ENCODE results near the gene GNB3. TPM values are rescaled to one million over a fixed set of nuclear protein-coding genes. Genes with fewer than 3 reads are reported as not detected.
"Not testable (repeated sequence)": the region's sequence is repeated elsewhere in the genome, so short reads cannot be mapped to it uniquely, and the experiment has no call there.

GNB3 gene
- total RNA-seq, 1 donor from 2014 or later: 16.6 TPM

GRCh38 chr12:6883252-6883651 is 42.5 kb downstream of the GNB3 start:
- TF ChIP-seq CTCF (IDR thresholded peaks at IDR 0.05; ENCODE audit: insufficient read depth, low read depth, low read length) (no peak), EZH2 (IDR thresholded peaks at IDR 0.05; ENCODE audit: insufficient read depth, low read length) (no peak)
- Mint-ChIP-seq H3K4me1 (ENCODE audit: low read depth, unreplicated experiment) (peaks cover 2% of the 10 kb centered on the region), H3K36me3 (ENCODE audit: low read depth, unreplicated experiment) (peaks cover 7% of the 10 kb centered on the region), H3K27ac (ENCODE audit: unreplicated experiment) (peak overlapping the region; percentile 18), H3K4me3 (ENCODE audit: unreplicated experiment) (no peak overlapping the region), H3K27me3 (ENCODE audit: low read depth, unreplicated experiment) (no peaks in the 10 kb centered on the region), H3K9me3 (ENCODE audit: unreplicated experiment) (no peaks in the 10 kb centered on the region)
- Histone ChIP-seq H3K27ac (ENCODE audit: low read depth, low read length) (no peak overlapping the region), H2AFZ (ENCODE audit: low read depth, low read length) (no peak overlapping the region), H3K36me3 (ENCODE audit: insufficient read depth, low read length) (no peaks in the 10 kb centered on the region), H3K27me3 (ENCODE audit: insufficient read depth, low read length) (no peaks in the 10 kb centered on the region), H3K79me2 (ENCODE audit: insufficient read depth, low read length) (no peaks in the 10 kb centered on the region), H3K4me2 (ENCODE audit: low read length) (no peak overlapping the region), H3K4me3 (ENCODE audit: insufficient read depth, low read depth, low read length) (no peak overlapping the region), H3K4me1 (ENCODE audit: insufficient read depth, low read length) (no peaks in the 10 kb centered on the region), H3K9ac (ENCODE audit: low read length) (no peak overlapping the region), H3K9me3 (ENCODE audit: insufficient read depth, low read depth, low read length) (no peaks in the 10 kb centered on the region), H4K20me1 (ENCODE audit: insufficient read depth, low read length) (no peaks in the 10 kb centered on the region)
- DNase-seq (ENCODE audit: low read depth) (no peak), FAIRE-seq (no peak)

DNA sequence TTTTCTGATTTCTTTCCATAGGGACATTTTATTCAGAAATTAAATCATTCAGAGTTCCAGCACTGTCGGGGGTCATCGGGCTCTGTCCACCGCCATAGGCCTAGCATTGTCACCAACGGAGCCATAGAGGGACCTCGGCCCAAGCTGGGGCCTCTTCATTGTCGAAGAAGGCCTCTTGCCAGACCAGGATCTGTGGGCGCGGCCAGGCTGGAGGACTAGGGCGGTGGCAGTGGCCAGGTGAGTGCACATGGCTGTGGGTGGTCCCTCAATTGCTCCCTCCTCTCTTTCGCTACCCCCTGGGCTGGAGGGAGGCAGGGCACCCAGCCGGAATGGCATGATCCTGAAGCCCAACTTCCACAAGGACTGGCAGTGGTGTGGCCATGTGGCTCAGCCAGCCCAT is 43.0 kb downstream of the GNB3 start:
- DNase-seq (ENCODE audit: low read depth) (no peak), FAIRE-seq (no peak)
- no peaks in the 10 kb centered on the region for H3K36me3 ChIP-seq (ENCODE audit: insufficient read depth, low read length)
- H3K27ac ChIP-seq (ENCODE audit: low read depth, low read length): no peak overlapping the region
- Mint-ChIP-seq H3K27me3 (ENCODE audit: low read depth, unreplicated experiment) (no peaks in the 10 kb centered on the region), H3K36me3 (ENCODE audit: low read depth, unreplicated experiment) (peaks cover 10% of the 10 kb centered on the region), H3K27ac (ENCODE audit: unreplicated experiment) (no peak overlapping the region), H3K9me3 (ENCODE audit: unreplicated experiment) (no peaks in the 10 kb centered on the region), H3K4me3 (ENCODE audit: unreplicated experiment) (no peak overlapping the region), H3K4me1 (ENCODE audit: low read depth, unreplicated experiment) (peaks cover 2% of the 10 kb centered on the region)
- TF ChIP-seq EZH2 (IDR thresholded peaks at IDR 0.05; ENCODE audit: insufficient read depth, low read length): no peak
- no peak overlapping the region for H3K9ac ChIP-seq (ENCODE audit: low read length)
- H3K79me2 ChIP-seq (ENCODE audit: insufficient read depth, low read length): no peaks in the 10 kb centered on the region
- no peaks in the 10 kb centered on the region for H4K20me1 ChIP-seq (ENCODE audit: insufficient read depth, low read length)
- H2AFZ ChIP-seq (ENCODE audit: low read depth, low read length): no peak overlapping the region
- H3K4me3 ChIP-seq (ENCODE audit: insufficient read depth, low read depth, low read length): no peak overlapping the region
- H3K4me1 ChIP-seq (ENCODE audit: insufficient read depth, low read length): no peaks in the 10 kb centered on the region
- no peak overlapping the region for H3K4me2 ChIP-seq (ENCODE audit: low read length)
- H3K9me3 ChIP-seq (ENCODE audit: insufficient read depth, low read depth, low read length): no peaks in the 10 kb centered on the region
- H3K27me3 ChIP-seq (ENCODE audit: insufficient read depth, low read length): no peaks in the 10 kb centered on the region

GRCh38 chr12:6884539-6884938 is 43.8 kb downstream of the GNB3 start:
- Mint-ChIP-seq H3K27me3 (ENCODE audit: low read depth, unreplicated experiment) (no peaks in the 10 kb centered on the region), H3K27ac (ENCODE audit: unreplicated experiment) (no peak overlapping the region), H3K4me3 (ENCODE audit: unreplicated experiment) (no peak overlapping the region), H3K9me3 (ENCODE audit: unreplicated experiment) (no peaks in the 10 kb centered on the region), H3K36me3 (ENCODE audit: low read depth, unreplicated experiment) (peaks cover 10% of the 10 kb centered on the region), H3K4me1 (ENCODE audit: low read depth, unreplicated experiment) (peaks cover 2% of the 10 kb centered on the region)
- H3K27ac ChIP-seq (ENCODE audit: low read depth, low read length): no peak overlapping the region
- H3K4me2 ChIP-seq (ENCODE audit: low read length): no peak overlapping the region
- H3K36me3 ChIP-seq (ENCODE audit: insufficient read depth, low read length): no peaks in the 10 kb centered on the region
- no peaks in the 10 kb centered on the region for H3K27me3 ChIP-seq (ENCODE audit: insufficient read depth, low read length)
- no peaks in the 10 kb centered on the region for H3K9me3 ChIP-seq (ENCODE audit: insufficient read depth, low read depth, low read length)
- DNase-seq (ENCODE audit: low read depth) (no peak), FAIRE-seq (no peak)
- no peak overlapping the region for H3K4me3 ChIP-seq (ENCODE audit: insufficient read depth, low read depth, low read length)
- no peaks in the 10 kb centered on the region for H3K4me1 ChIP-seq (ENCODE audit: insufficient read depth, low read length)
- no peak overlapping the region for H3K9ac ChIP-seq (ENCODE audit: low read length)
- H2AFZ ChIP-seq (ENCODE audit: low read depth, low read length): no peak overlapping the region
- TF ChIP-seq CTCF (IDR thresholded peaks at IDR 0.05; ENCODE audit: insufficient read depth, low read depth, low read length) (no peak), EZH2 (IDR thresholded peaks at IDR 0.05; ENCODE audit: insufficient read depth, low read length) (no peak)
- H3K79me2 ChIP-seq (ENCODE audit: insufficient read depth, low read length): no peaks in the 10 kb centered on the region
- H4K20me1 ChIP-seq (ENCODE audit: insufficient read depth, low read length): no peaks in the 10 kb centered on the region

DNA sequence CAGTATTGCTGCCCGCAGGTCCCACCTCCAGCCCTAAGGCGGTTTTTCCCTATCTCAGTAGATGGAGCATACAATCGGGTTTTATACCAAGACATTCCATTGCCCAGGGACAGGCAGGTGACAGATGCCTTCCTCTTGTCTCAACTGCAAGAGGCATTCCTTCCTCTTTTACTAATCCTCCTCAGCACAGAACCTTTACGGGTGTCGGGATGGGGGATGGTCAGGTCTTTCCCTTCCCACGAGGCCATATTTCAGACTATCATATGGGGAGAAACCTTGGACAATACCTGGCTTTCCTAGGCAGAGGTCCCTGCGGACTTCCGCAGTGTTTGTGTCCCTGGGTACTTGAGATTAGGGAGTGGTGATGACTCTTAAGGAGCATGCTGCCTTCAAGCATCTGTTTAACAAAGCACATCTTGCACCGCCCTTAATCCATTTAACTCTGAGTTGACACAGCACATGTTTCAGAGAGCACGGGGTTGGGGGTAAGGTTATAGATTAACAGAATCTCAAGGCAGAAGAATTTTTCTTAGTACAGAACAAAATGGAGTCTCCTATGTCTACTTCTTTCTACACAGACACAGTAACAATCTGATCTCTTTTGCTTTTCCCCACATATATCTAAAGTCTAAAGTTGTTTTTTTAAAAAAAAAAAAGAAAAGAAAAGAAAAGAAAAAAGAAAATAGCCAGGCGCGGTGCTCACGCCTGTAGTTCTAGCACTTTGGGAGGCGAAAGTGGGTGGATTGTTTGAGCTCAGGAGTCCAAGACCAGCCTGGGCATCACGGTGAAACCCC is 45.7 kb downstream of the GNB3 start:
- not testable (repeated sequence) for FAIRE-seq; H3K27me3 Mint-ChIP-seq (ENCODE audit: low read depth, unreplicated experiment); H3K27me3 ChIP-seq (ENCODE audit: insufficient read depth, low read length); H2AFZ ChIP-seq (ENCODE audit: low read depth, low read length); H3K36me3 Mint-ChIP-seq (ENCODE audit: low read depth, unreplicated experiment); H3K9me3 ChIP-seq (ENCODE audit: insufficient read depth, low read depth, low read length); H4K20me1 ChIP-seq (ENCODE audit: insufficient read depth, low read length); H3K27ac Mint-ChIP-seq (ENCODE audit: unreplicated experiment); H3K4me3 ChIP-seq (ENCODE audit: insufficient read depth, low read depth, low read length); H3K4me1 Mint-ChIP-seq (ENCODE audit: low read depth, unreplicated experiment); H3K79me2 ChIP-seq (ENCODE audit: insufficient read depth, low read length); H3K4me1 ChIP-seq (ENCODE audit: insufficient read depth, low read length); H3K27ac ChIP-seq (ENCODE audit: low read depth, low read length); H3K9me3 Mint-ChIP-seq (ENCODE audit: unreplicated experiment); H3K36me3 ChIP-seq (ENCODE audit: insufficient read depth, low read length); H3K4me2 ChIP-seq (ENCODE audit: low read length); H3K9ac ChIP-seq (ENCODE audit: low read length); DNase-seq (ENCODE audit: low read depth)
- peak overlapping the region; percentile 14 for H3K4me3 Mint-ChIP-seq (ENCODE audit: unreplicated experiment)

Measured in astrocyte (in vitro differentiated cells and primary cell).